ENCODE data around the gene DBH. TPM values are rescaled to one million over a fixed set of nuclear protein-coding genes. Genes with fewer than 3 reads are reported as not detected.

The DBH gene
- total RNA-seq, 1 donor from 2014 or later: not detected

DNA sequence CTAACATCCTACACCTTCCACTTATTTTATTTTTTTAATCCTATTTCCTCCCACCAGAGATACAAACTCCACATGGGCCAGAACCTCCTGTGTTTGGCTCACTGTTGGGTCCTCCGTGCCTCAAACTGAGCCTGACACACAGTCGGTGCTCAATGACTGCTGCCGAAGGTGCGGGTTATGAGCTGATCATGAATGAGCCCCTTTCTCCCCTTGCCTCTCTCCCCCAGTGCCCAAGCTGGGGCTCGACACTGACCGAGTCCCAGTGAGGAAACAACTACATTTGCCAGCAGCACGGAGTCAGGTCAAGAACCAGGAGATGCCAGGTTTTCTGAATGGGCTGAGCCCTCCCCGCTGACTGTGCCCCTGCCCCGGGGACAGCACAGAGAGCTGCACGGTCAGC is 57.0 kb downstream of the DBH start:
- Histone ChIP-seq H3K36me3 (no peaks in the 10 kb centered on the region), H3K4me1 (no peaks in the 10 kb centered on the region), H3K27ac (no peak overlapping the region), H3K27me3 (no peaks in the 10 kb centered on the region), H3K9me3 (no peaks in the 10 kb centered on the region), H3K4me3 (no peak overlapping the region)
- TF ChIP-seq, protein P1, sequence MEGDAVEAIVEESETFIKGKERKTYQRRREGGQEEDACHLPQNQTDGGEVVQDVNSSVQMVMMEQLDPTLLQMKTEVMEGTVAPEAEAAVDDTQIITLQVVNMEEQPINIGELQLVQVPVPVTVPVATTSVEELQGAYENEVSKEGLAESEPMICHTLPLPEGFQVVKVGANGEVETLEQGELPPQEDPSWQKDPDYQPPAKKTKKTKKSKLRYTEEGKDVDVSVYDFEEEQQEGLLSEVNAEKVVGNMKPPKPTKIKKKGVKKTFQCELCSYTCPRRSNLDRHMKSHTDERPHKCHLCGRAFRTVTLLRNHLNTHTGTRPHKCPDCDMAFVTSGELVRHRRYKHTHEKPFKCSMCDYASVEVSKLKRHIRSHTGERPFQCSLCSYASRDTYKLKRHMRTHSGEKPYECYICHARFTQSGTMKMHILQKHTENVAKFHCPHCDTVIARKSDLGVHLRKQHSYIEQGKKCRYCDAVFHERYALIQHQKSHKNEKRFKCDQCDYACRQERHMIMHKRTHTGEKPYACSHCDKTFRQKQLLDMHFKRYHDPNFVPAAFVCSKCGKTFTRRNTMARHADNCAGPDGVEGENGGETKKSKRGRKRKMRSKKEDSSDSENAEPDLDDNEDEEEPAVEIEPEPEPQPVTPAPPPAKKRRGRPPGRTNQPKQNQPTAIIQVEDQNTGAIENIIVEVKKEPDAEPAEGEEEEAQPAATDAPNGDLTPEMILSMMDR (IDR thresholded peaks at IDR 0.05): no peak
- ATAC-seq: no peak
- intact Hi-C loops (cut with DNase I): no loop called here
- no peak for DNase-seq

DNA sequence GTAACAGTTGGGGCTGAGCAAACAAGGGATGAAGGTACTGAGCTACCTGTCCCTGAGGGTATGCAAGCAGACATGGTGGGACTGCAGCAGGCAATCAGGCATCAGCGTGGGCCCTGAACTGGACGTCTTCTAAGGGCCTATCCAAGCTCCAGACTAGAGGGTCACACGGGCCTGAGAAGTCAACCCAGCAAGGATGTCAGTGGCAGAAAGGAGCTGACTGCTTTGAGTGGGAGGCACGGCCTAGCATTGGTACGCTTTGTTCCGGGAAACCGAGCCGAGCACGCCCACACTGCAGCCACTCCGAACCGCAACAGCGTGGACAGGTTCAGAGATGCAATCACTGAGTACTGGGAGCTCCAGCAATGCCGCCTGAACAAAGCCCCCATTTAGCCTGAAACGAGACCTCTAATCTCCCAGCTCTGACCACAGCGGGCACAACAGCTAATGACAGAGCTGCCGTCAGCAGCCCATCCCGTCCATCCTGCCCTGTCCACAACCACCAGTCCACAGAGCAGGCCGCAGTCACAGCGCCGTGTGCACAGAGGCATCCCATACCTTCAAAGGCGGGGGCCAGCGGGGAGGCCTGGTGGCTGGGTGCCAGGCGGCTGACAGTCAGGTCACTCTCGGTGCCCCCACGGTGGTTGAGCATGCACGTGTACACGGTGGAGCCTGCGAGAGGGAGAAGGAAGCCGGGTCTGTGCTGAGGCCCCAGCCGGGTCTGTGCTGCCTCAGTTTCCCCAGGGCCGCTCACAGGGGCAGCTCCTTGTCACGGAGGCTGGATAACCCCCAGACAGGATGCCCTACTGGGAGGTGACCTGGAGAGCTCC is 57.8 kb downstream of the DBH start:
- H3K4me3 ChIP-seq: no peak overlapping the region
- no peak for DNase-seq
- no peaks in the 10 kb centered on the region for H3K4me1 ChIP-seq
- intact Hi-C loops (cut with DNase I): no loop called here
- no peaks in the 10 kb centered on the region for H3K9me3 ChIP-seq
- no peak for ATAC-seq
- H3K36me3 ChIP-seq: no peaks in the 10 kb centered on the region
- TF ChIP-seq, protein P1 (IDR thresholded peaks at IDR 0.05): no peak
- H3K27me3 ChIP-seq: no peaks in the 10 kb centered on the region
- H3K27ac ChIP-seq: no peak overlapping the region

DNA sequence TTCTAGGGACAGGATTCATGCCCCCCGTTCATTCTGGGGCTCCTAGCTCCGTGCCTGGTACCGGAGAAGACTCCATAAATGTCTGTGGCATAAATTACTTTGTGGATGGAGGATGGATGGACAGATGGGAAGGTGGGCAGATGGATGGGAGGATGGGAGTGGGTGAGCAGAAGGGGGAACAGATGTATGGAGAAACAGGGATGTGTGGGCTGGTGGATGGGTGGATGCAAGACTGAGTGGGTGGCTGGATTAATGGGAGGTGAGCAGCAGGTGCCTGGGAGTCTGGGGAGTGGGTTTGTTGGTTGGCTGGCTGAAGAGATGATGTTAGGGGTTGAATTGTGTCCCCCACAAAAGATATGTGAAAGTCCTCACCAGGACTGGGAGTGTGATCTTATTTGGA is 58.5 kb downstream of the DBH start:
- no peak for DNase-seq
- no peaks in the 10 kb centered on the region for H3K4me1 ChIP-seq
- TF ChIP-seq, protein P1 (IDR thresholded peaks at IDR 0.05): no peak

DNA sequence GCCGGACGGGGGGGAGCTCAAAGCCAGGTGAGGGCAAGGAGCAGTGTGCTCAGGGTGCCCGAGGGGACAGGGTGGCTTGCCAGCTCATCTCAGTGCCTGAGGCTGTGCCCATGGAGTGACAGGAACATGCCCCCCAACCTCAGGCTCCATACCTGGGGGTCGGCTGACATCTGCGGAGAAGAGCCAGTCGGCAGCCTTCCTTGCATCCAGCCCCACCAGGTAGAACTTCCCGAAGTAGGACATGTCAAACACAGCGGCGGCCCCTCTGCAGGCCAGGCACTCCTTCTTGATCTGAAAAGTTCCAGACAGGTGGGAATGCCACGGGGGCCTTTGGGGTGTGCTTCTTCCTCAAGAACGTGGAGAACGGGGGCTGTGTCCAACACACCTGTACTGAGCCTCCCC is 59.9 kb downstream of the DBH start:
- no peak for ATAC-seq
- Histone ChIP-seq H3K4me3 (no peak overlapping the region), H3K36me3 (no peaks in the 10 kb centered on the region), H3K4me1 (peaks cover 4% of the 10 kb centered on the region), H3K27me3 (no peaks in the 10 kb centered on the region), H3K27ac (no peak overlapping the region), H3K9me3 (no peaks in the 10 kb centered on the region)
- TF ChIP-seq, protein P1 (IDR thresholded peaks at IDR 0.05): no peak
- no peak for DNase-seq
- intact Hi-C loops (cut with DNase I): no loop called here

More for the DNA sequence above, 58.5 kb downstream of the DBH start:
- intact Hi-C loops (cut with DNase I): no loop called here
- Histone ChIP-seq H3K36me3 (no peaks in the 10 kb centered on the region), H3K9me3 (no peaks in the 10 kb centered on the region), H3K4me3 (no peak overlapping the region), H3K27ac (no peak overlapping the region), H3K27me3 (no peaks in the 10 kb centered on the region)
- ATAC-seq: no peak

DNA sequence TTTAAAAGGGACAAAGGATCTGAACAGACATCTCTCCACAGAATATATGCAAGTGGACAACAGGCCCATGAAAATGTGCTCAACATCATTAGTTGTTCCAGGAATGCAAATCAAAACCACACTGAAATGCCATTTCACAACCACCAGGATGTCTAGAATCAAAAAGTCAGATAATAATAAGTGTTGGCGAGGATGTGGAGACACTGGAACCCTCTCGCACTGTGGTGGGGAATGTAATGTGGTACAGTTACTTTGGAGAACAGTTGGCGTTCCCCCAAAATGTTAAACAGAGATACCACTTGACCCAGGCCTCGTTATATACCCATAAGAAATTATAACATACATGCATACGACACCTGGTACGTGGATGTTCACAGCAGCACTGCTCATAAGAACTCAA is 63.4 kb downstream of the DBH start:
- intact Hi-C loops (cut with DNase I): no loop called here

More for the DNA sequence above, 63.4 kb downstream of the DBH start:
- H3K4me1 ChIP-seq: peaks cover 13% of the 10 kb centered on the region
- no peaks in the 10 kb centered on the region for H3K36me3 ChIP-seq
- no peaks in the 10 kb centered on the region for H3K9me3 ChIP-seq
- ATAC-seq (no peak), DNase-seq (no peak)
- no peak overlapping the region for H3K4me3 ChIP-seq
- no peaks in the 10 kb centered on the region for H3K27me3 ChIP-seq
- TF ChIP-seq, protein P1 (IDR thresholded peaks at IDR 0.05): no peak
- H3K27ac ChIP-seq: no peak overlapping the region
